ENCODE measurements around the gene CEP164. TPM values are rescaled to one million over a fixed set of nuclear protein-coding genes. Genes with fewer than 3 reads are reported as not detected.

CEP164 gene
- total and polyA plus RNA-seq, 10 of the 15 experiments (the other 5 are each of a cell fraction or from before 2014, with no cell fraction given): 4.2 to 31.2 (median 20.2) TPM

- TF ChIP-seq SKIL (IDR thresholded peaks at IDR 0.05; ENCODE audit: low read depth, poor library complexity, severe bottlenecking) (no peak), EP300 (IDR thresholded peaks at IDR 0.05; ENCODE audit: borderline replicate concordance in 1 of 2, control insufficient read depth in 1 of 2, low read depth in 2 of 2, low read length in 2 of 2) (peak; percentile 68 to 82; a peak in 2 of 4 replicates), USF2 (IDR thresholded peaks at IDR 0.05; ENCODE audit: borderline replicate concordance, low read depth, low read length) (no peak), NFYB (IDR thresholded peaks at IDR 0.05; ENCODE audit: insufficient read depth, low read depth, low read length) (no peak), ZBTB40 (IDR thresholded peaks at IDR 0.05; ENCODE audit: borderline replicate concordance) (no peak), ZBED1 (IDR thresholded peaks at IDR 0.05; ENCODE audit: borderline replicate concordance) (0 out of 2 replicates have a peak, but pooled peaks have one; percentile 43), EED (IDR thresholded peaks at IDR 0.05; ENCODE audit: low read depth) (peak; percentile 81), SIX5 (IDR thresholded peaks at IDR 0.05; ENCODE audit: low read depth, low read length, severe bottlenecking) (no peak), EGR1 (IDR thresholded peaks at IDR 0.05; ENCODE audit: borderline replicate concordance in 1 of 2, low read depth in 2 of 2, low read length in 2 of 2) (no peak), SRF (IDR thresholded peaks at IDR 0.05; ENCODE audit: low read depth in 2 of 2, low read length in 2 of 2) (0 out of 4 replicates have a peak, but pooled peaks of 1 of the 2 experiments have one; percentile 37), YY1 (IDR thresholded peaks at IDR 0.05; ENCODE audit: low read depth, low read length) (peak; percentile 74)
- TF ChIP-seq, protein P1, sequence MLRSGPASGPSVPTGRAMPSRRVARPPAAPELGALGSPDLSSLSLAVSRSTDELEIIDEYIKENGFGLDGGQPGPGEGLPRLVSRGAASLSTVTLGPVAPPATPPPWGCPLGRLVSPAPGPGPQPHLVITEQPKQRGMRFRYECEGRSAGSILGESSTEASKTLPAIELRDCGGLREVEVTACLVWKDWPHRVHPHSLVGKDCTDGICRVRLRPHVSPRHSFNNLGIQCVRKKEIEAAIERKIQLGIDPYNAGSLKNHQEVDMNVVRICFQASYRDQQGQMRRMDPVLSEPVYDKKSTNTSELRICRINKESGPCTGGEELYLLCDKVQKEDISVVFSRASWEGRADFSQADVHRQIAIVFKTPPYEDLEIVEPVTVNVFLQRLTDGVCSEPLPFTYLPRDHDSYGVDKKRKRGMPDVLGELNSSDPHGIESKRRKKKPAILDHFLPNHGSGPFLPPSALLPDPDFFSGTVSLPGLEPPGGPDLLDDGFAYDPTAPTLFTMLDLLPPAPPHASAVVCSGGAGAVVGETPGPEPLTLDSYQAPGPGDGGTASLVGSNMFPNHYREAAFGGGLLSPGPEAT (IDR thresholded peaks at IDR 0.05; ENCODE audit: low read depth): peak; percentile 86
- TF ChIP-seq, protein P2, sequence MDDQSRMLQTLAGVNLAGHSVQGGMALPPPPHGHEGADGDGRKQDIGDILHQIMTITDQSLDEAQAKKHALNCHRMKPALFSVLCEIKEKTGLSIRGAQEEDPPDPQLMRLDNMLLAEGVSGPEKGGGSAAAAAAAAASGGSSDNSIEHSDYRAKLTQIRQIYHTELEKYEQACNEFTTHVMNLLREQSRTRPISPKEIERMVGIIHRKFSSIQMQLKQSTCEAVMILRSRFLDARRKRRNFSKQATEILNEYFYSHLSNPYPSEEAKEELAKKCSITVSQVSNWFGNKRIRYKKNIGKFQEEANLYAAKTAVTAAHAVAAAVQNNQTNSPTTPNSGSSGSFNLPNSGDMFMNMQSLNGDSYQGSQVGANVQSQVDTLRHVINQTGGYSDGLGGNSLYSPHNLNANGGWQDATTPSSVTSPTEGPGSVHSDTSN (IDR thresholded peaks at IDR 0.05; ENCODE audit: insufficient replicate concordance, low read depth, low read length): no peak
These were observed 128.5 kb downstream of the CEP164 start (continued) for GRCh38 chr11:117456027-117456720.

Measured in GM12878 (cell line).